Activated naive CD8-positive, alpha-beta T cell treated with anti-CD3 and anti-CD28 coated beads for 36 hours (primary cell): ENCODE data around the gene TCF23. TPM values are rescaled to one million over a fixed set of nuclear protein-coding genes. Genes with fewer than 3 reads are reported as not detected.

ENCODE experiments used
- total RNA-seq, 2 experiments: library from RNA; stranded (reverse); gene quantifications; one replicate each; pipeline ENCODE4 v1.2.3, GENCODE V29; 2021

TCF23 gene
- total RNA-seq, 2 experiments from 2014 or later = not detected

Other genes starting within 250 kb of the TCF23 start
- 1 to 10 TPM; 2.0 to 2.3 TPM for gene MAPRE3, start 178.4 kb upstream of the TCF23 start, total RNA-seq
- gene TMEM214, start 116.0 kb upstream of the TCF23 start, total RNA-seq = 10 to 100 TPM; 50.6 to 54.3 TPM
- 10 to 100 TPM; 14.8 to 15.2 TPM for gene AGBL5, start 97.3 kb upstream of the TCF23 start, total RNA-seq
- 100 to 1,000 TPM; 282 to 290 TPM for gene OST4, start 77.3 kb upstream of the TCF23 start, total RNA-seq
- under 1 TPM; 0.62 to 0.76 TPM for gene EMILIN1, start 70.4 kb upstream of the TCF23 start, total RNA-seq
- 10 to 100 TPM; 12.6 to 12.8 TPM for gene KHK, start 62.2 kb upstream of the TCF23 start, total RNA-seq
- 1 to 10 TPM; 8.8 to 9.8 TPM for gene CGREF1, start 29.9 kb upstream of the TCF23 start, total RNA-seq
- gene ABHD1, start 25.2 kb upstream of the TCF23 start, total RNA-seq = under 1 TPM; 0.44 to 0.54 TPM
- gene PREB, start 14.4 kb upstream of the TCF23 start, total RNA-seq = 10 to 100 TPM; 62.1 to 63.3 TPM
- not detected for gene PRR30, start 9.6 kb upstream of the TCF23 start, total RNA-seq
- gene ATRAID, start 63.0 kb downstream of the TCF23 start, total RNA-seq = 10 to 100 TPM; 75.4 to 77.4 TPM
- gene SLC5A6, start 63.3 kb downstream of the TCF23 start, total RNA-seq = 10 to 100 TPM; 74.2 to 81.9 TPM
- 100 to 1,000 TPM; 134 TPM for gene CAD, start 68.4 kb downstream of the TCF23 start, total RNA-seq
- under 1 TPM; 0.14 to 0.22 TPM for gene SLC30A3, start 114.0 kb downstream of the TCF23 start, total RNA-seq
- gene DNAJC5G, start 126.4 kb downstream of the TCF23 start, total RNA-seq = not detected
- under 1 TPM; 0.24 to 0.33 TPM for gene TRIM54, start 133.4 kb downstream of the TCF23 start, total RNA-seq
- 1 to 10 TPM; 1.3 to 1.6 TPM for gene UCN, start 159.4 kb downstream of the TCF23 start, total RNA-seq
- gene MPV17, start 174.1 kb downstream of the TCF23 start, total RNA-seq = 10 to 100 TPM; 84.4 to 87.8 TPM
- 10 to 100 TPM; 77.4 to 83.9 TPM for gene GTF3C2, start 207.8 kb downstream of the TCF23 start, total RNA-seq
- gene EIF2B4, start 221.3 kb downstream of the TCF23 start, total RNA-seq = 10 to 100 TPM; 41.2 to 43.6 TPM
- 10 to 100 TPM; 88.1 to 96.0 TPM for gene SNX17, start 221.6 kb downstream of the TCF23 start, total RNA-seq
- gene ZNF513, start 231.7 kb downstream of the TCF23 start, total RNA-seq = 1 to 10 TPM; 8.3 to 9.9 TPM